ENCODE data around the gene HMGA1. TPM values are rescaled to one million over a fixed set of nuclear protein-coding genes. Genes with fewer than 3 reads are reported as not detected.

HMGA1 gene
- total and polyA plus RNA-seq, 4 experiments from 2014 or later = 25.4 to 77.5 (median 57.8) TPM

DNA sequence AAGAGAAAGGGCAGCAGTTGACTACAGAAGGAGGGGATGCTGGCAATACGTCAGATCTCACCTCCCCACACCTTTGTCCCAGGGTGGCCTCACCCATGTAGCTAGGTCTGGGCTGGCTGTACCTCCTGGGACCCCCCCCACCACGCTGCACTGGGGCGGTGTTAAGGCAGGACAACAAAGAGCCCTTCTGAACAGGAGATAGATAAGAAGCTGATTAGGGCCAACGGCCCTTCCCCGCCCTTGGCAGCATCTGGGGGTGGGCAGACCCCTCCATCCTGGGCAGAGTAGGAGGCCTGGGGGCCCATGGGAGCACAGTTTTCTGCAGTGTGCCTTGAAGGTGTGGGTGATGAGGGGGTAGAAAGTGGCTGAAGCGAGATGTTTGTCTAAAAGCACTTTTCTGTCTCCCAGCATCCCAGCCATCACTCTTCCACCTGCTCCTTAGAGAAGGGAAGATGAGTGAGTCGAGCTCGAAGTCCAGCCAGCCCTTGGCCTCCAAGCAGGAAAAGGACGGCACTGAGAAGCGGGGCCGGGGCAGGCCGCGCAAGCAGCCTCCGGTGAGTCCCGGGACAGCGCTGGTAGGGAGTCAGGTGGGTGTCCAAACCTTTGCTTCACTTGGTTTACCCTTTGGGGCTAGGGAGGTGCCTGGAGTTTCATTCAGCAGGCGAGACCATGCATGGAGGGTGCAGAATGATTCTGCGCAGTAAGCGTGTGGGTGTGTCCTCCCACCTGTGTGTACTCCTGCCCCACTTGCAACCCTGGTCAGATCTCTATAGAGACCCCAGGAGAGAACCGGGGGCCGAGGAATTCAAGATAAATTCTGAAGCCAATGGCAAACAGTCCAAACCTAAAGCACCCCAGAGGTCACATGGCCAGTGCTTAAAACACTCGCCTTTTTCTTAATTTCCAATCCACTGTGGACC, 3.9 kb downstream of the HMGA1 start:
- Mint-ChIP-seq H3K36me3 (peaks cover 17 to 54% of the 10 kb centered on the region in 2 donors), H3K27me3 (no peaks in the 10 kb centered on the region), H3K9me3 (no peaks in the 10 kb centered on the region), H3K27ac (peak overlapping the region in 6 of 7 donors; percentile 49 to 91 (median 82)), H3K4me3 (no peak overlapping the region), H3K4me1 (peaks cover 26 to 68% (median 43%) of the 10 kb centered on the region in 4 donors)
- Histone ChIP-seq H3K27me3 (ENCODE audit: insufficient read depth, low read length) (no peaks in the 10 kb centered on the region), H3K4me3 (ENCODE audit: low read length in 2 of 2) (no peak overlapping the region), H3K36me3 (ENCODE audit: insufficient read depth, low read length) (peaks cover 36% of the 10 kb centered on the region), H3K4me1 (ENCODE audit: insufficient read depth, low read length) (peaks cover 56% of the 10 kb centered on the region), H3K9me3 (ENCODE audit: control insufficient read depth in 1 of 2, low read length in 2 of 2) (no peaks in the 10 kb centered on the region), H3K27ac (ENCODE audit: low read depth, low read length) (no peak overlapping the region)
- intact Hi-C loops (cut with micrococcal nuclease) = no loop called here
- POLR2A ChIA-PET (ENCODE audit: partially characterized antibody) = interaction anchor here (0.8 to 1.1 kb wide), 2 partner anchors 9 to 17 kb away, joined by 5 read pairs; partner anchors contain the start of gene SMIM29
- DNase-seq = no peak
- CTCF ChIA-PET (ENCODE audit: partially characterized antibody) = interaction anchor here (0.8 to 0.9 kb wide), 2 partner anchors 9 to 57 kb away, joined by 3 read pairs; partner anchors contain the start of gene SMIM29

DNA sequence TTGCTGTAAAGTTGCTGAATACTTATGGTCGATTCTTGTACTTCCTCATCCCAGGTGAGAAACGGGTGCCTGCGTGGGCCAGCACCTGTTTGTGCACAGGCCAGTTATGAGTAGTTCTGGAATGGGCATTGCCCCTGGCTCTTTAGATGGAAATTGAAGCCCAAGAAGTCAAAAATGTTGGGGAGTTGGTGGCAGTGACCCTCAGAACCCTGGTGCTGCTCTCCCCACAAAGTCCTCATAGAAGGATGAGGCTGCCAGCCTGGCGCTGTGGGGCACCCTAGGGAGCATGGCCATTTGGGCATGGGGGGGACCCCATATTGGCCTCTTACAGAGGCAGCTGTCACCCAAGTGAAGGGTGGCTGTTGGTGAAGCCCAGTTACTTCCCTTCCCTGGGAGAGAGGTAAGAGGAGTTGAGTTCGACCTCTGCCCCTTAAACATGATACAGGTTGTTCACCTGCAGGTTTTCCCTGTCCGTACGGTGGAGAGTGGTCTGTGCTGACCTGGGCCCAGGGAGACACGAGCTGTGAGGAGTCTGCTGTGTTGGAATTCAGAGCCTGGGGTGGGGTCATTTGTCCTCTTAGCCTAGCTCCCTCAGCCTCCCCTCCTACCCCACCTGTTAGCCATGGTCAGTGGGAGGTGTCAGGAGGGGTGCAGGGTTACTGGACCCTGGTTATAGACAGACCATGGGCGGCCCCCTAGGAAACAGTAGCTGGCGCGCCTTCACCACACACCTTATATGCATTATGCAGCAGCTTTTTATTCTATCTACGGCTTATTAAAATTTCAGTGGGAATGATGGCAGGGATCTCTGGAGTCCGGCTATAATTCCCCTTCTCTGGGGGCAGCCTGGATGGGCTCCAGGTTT, 4.9 kb downstream of the HMGA1 start:
- no peaks in the 10 kb centered on the region for H3K27me3 Mint-ChIP-seq

DNA sequence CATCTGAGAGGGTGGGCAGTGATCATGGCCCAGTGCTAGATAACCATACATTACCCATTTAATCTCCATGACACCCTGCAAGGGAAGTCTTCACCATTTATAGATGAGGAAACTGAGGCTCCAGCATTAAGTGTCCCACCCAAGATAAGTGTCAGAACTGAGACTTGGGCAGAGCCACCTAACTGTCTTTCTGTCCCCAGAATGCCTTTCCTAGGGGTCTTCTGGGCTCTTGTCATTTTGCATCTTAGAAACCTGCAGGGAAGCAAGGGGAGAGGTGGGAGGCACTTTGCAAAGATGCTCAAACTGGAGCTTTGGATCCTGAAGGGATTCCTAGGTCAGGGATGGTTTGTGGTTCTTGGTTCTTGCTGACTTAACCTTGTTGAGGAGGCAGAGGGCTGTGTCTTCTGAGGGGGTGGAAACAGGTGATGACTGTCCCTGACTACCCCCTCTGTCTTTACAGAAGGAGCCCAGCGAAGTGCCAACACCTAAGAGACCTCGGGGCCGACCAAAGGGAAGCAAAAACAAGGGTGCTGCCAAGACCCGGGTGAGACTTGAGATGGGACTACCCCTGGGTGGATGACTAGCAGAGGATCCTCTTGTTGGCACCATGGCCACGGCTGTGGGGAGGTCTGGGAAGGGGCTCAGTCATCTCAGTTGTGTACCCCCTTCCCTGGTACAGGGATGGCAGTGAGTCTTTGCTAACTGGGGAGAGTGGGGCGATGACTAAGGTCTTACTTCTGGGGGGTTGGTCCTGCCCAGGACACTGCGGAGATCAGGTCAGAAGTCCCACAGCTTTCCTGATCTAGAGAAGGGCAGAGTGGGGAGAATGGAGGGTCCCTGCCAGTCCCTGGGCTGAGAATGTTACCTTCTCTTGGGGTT, 5.8 kb downstream of the HMGA1 start:
- peak overlapping the region; percentile 24 to 86 (median 79) for H3K27ac Mint-ChIP-seq
- Histone ChIP-seq H3K9me3 (ENCODE audit: control insufficient read depth in 1 of 2, low read length in 2 of 2) (no peaks in the 10 kb centered on the region), H3K27me3 (ENCODE audit: insufficient read depth, low read length) (no peaks in the 10 kb centered on the region), H3K27ac (ENCODE audit: low read depth, low read length) (no peak overlapping the region), H3K36me3 (ENCODE audit: insufficient read depth, low read length) (peaks cover 36% of the 10 kb centered on the region), H3K4me3 (ENCODE audit: low read length in 2 of 2) (no peak overlapping the region), H3K4me1 (ENCODE audit: insufficient read depth, low read length) (peaks cover 64% of the 10 kb centered on the region)
- CTCF ChIA-PET (ENCODE audit: partially characterized antibody) = no interaction called here
- no peaks in the 10 kb centered on the region for H3K9me3 Mint-ChIP-seq
- intact Hi-C loops (cut with micrococcal nuclease) = loop anchor here (1.0 kb wide), 1 partner anchor 7 kb away; no protein-coding TSS in a partner anchor
- H3K27me3 Mint-ChIP-seq = no peaks in the 10 kb centered on the region
- POLR2A ChIA-PET (ENCODE audit: partially characterized antibody) = interaction anchor here (1.0 to 2.4 kb wide), 2 partner anchors 19 kb away, joined by 4 to 11 read pairs; no protein-coding TSS in a partner anchor
- no peak for DNase-seq
- H3K36me3 Mint-ChIP-seq = peaks cover 17 to 53% of the 10 kb centered on the region in 2 donors
- peak overlapping the region in 1 of 8 donors; percentile 30 for H3K4me3 Mint-ChIP-seq
- peaks cover 30 to 75% (median 50%) of the 10 kb centered on the region in 4 donors for H3K4me1 Mint-ChIP-seq

More for the DNA sequence above, 4.9 kb downstream of the HMGA1 start:
- Histone ChIP-seq H3K36me3 (ENCODE audit: insufficient read depth, low read length) (peaks cover 36% of the 10 kb centered on the region), H3K4me1 (ENCODE audit: insufficient read depth, low read length) (peaks cover 57% of the 10 kb centered on the region), H3K27me3 (ENCODE audit: insufficient read depth, low read length) (no peaks in the 10 kb centered on the region), H3K9me3 (ENCODE audit: control insufficient read depth in 1 of 2, low read length in 2 of 2) (no peaks in the 10 kb centered on the region), H3K4me3 (ENCODE audit: low read length in 2 of 2) (no peak overlapping the region), H3K27ac (ENCODE audit: low read depth, low read length) (no peak overlapping the region)
- Mint-ChIP-seq H3K4me3 (peak overlapping the region in 1 of 8 donors; percentile 39), H3K9me3 (no peaks in the 10 kb centered on the region), H3K36me3 (peaks cover 17 to 55% of the 10 kb centered on the region in 2 donors), H3K27ac (peak overlapping the region; percentile 32 to 86 (median 74)), H3K4me1 (peaks cover 26 to 68% (median 44%) of the 10 kb centered on the region in 4 donors)
- DNase-seq = no peak
- POLR2A ChIA-PET (ENCODE audit: partially characterized antibody) = interaction anchor here (1.0 kb wide), 1 partner anchor 18 kb away, joined by 4 read pairs; no protein-coding TSS in a partner anchor
- CTCF ChIA-PET (ENCODE audit: partially characterized antibody) = no interaction called here
- intact Hi-C loops (cut with micrococcal nuclease) = no loop called here

GRCh38 chr6:34243131-34243771, 6.6 kb downstream of the HMGA1 start:
- Mint-ChIP-seq H3K4me1 (peaks cover 37 to 80% (median 56%) of the 10 kb centered on the region in 4 donors), H3K9me3 (no peaks in the 10 kb centered on the region), H3K27ac (peak overlapping the region; percentile 47 to 86 (median 79)), H3K4me3 (peak overlapping the region in 1 of 8 donors; percentile 30), H3K27me3 (no peaks in the 10 kb centered on the region), H3K36me3 (peaks cover 17 to 53% of the 10 kb centered on the region in 2 donors)
- no peak for DNase-seq
- CTCF ChIA-PET (ENCODE audit: partially characterized antibody) = interaction anchor here (0.8 to 1.6 kb wide), 2 partner anchors 80 to 430 kb away, joined by 3 to 5 read pairs; no protein-coding TSS in a partner anchor
- Histone ChIP-seq H3K36me3 (ENCODE audit: insufficient read depth, low read length) (peaks cover 36% of the 10 kb centered on the region), H3K9me3 (ENCODE audit: control insufficient read depth in 1 of 2, low read length in 2 of 2) (no peaks in the 10 kb centered on the region), H3K4me3 (ENCODE audit: low read length in 2 of 2) (no peak overlapping the region), H3K27me3 (ENCODE audit: insufficient read depth, low read length) (no peaks in the 10 kb centered on the region), H3K4me1 (ENCODE audit: insufficient read depth, low read length) (peaks cover 70% of the 10 kb centered on the region), H3K27ac (ENCODE audit: low read depth, low read length) (peak overlapping the region; percentile 25)
- intact Hi-C loops (cut with micrococcal nuclease) = loop anchor here (1.0 kb wide), 1 partner anchor 8 kb away; no protein-coding TSS in a partner anchor
- POLR2A ChIA-PET (ENCODE audit: partially characterized antibody) = interaction anchor here (2.4 kb wide), 1 partner anchor 19 kb away, joined by 11 read pairs; no protein-coding TSS in a partner anchor

DNA sequence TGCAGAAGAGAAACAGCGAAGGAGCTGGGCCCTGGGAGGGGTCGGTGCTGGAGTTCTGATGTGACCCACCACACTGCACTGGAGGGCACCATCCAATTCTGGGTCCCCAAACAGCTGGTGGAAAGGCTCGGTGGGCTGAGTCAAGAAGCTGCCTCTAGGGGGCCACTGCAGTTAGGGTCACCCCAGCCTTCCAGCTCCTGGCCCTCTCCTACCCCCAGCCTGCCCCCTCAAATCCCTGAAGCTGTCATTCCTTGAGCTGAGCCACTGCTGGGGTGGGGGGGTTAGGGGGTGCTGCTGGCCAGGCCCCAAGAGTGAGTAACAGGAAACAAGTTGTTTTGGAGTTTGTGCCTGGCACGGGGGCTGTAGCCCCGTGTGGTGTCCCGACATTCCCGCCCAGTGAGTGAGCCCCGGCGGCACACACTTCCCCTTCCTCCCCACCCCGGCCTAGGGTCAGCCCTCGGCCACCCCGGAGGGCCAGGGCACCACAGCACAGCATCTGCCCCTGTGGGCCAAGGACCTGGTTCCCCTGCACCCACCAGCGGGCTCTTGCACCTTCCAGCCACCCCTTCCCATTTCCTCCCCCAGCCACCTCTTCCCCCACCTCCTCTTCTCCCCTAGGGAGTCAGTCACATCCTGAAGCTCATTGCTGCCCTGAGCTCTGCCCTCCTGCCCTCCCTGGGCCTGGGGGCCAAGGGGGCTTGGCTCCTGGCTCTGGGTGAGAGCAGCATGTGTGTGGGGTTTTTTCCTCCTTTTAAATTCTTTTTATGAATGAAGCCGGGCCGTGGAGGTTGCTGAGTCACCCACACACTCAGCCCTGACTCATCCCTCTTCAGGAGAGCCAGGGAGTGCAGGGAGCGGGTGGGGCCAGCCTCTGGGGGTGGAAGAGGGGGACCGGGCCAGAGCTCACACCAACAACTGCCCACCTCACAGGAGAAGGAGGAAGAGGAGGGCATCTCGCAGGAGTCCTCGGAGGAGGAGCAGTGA, 7.5 kb downstream of the HMGA1 start:
- peak overlapping the region in 1 of 8 donors; percentile 46 for H3K4me3 Mint-ChIP-seq
- intact Hi-C loops (cut with micrococcal nuclease) = loop anchor here (1.0 kb wide), 1 partner anchor 9 kb away; no protein-coding TSS in a partner anchor
- H3K9me3 ChIP-seq (ENCODE audit: control insufficient read depth in 1 of 2, low read length in 2 of 2) = no peaks in the 10 kb centered on the region
- peaks cover 31 to 75% (median 50%) of the 10 kb centered on the region in 4 donors for H3K4me1 Mint-ChIP-seq
- peaks cover 36% of the 10 kb centered on the region for H3K36me3 ChIP-seq (ENCODE audit: insufficient read depth, low read length)
- H3K27me3 Mint-ChIP-seq = no peaks in the 10 kb centered on the region
- peak overlapping the region; percentile 9 to 86 (median 64) for H3K27ac Mint-ChIP-seq
- peak overlapping the region; percentile 25 for H3K27ac ChIP-seq (ENCODE audit: low read depth, low read length)
- ChIA-PET CTCF (ENCODE audit: partially characterized antibody) (interaction anchor here (0.8 to 1.6 kb wide), 2 partner anchors 81 to 429 kb away, joined by 3 to 5 read pairs; no protein-coding TSS in a partner anchor), POLR2A (ENCODE audit: partially characterized antibody) (interaction anchor here (1.1 to 2.4 kb wide), 2 partner anchors 8 to 20 kb away, joined by 6 to 11 read pairs; partner anchors contain the start of gene HMGA1)
- H3K4me3 ChIP-seq (ENCODE audit: low read length in 2 of 2) = no peak overlapping the region
- no peaks in the 10 kb centered on the region for H3K27me3 ChIP-seq (ENCODE audit: insufficient read depth, low read length)
- no peak for DNase-seq
- peaks cover 17 to 55% of the 10 kb centered on the region in 2 donors for H3K36me3 Mint-ChIP-seq
- no peaks in the 10 kb centered on the region for H3K9me3 Mint-ChIP-seq
- H3K4me1 ChIP-seq (ENCODE audit: insufficient read depth, low read length) = peaks cover 63% of the 10 kb centered on the region

Measured in CD4-positive, alpha-beta memory T cell (primary cell).